ENCODE data around the gene ANKRD39.
A peak's percentile ranks its signal among the peaks of the same experiment; 100 is the strongest.
"Not testable (repeated sequence)": the region's sequence is repeated elsewhere in the genome, so short reads cannot be mapped to it uniquely, and the experiment has no call there.

Gene ANKRD39

GRCh38 chr2:96870626-96871255 lies 12.9 kb upstream of the ANKRD39 start:
- peak; percentile 86 for DNase-seq (ENCODE audit: low spot score)

GRCh38 chr2:96869822-96870625 lies 12.2 kb upstream of the ANKRD39 start, which contains the start of gene SEMA4C:
SEMA4C (minus strand) TSS chr2:96870080; CDS start chr2:96867886, 2,194 bp downstream.
- DNase-seq (ENCODE audit: low spot score) = peak; percentile 52

GRCh38 chr2:96869281-96869821 lies 11.5 kb upstream of the ANKRD39 start:
- peak; percentile 49 for DNase-seq (ENCODE audit: low spot score)

GRCh38 chr2:96868555-96869280 lies 10.9 kb upstream of the ANKRD39 start:
- DNase-seq (ENCODE audit: low spot score) = peak; percentile 85

- no peak for DNase-seq (ENCODE audit: low spot score)
These were observed 10.1 kb upstream of the ANKRD39 start for GRCh38 chr2:96867756-96868554.

- DNase-seq (ENCODE audit: low spot score) = no peak
These were observed 9.4 kb upstream of the ANKRD39 start for GRCh38 chr2:96866986-96867755.

- DNase-seq (ENCODE audit: low spot score) = no peak
These were observed 8.8 kb upstream of the ANKRD39 start for GRCh38 chr2:96866586-96866985.

- DNase-seq (ENCODE audit: low spot score) = no peak
These were observed 8.3 kb upstream of the ANKRD39 start for GRCh38 chr2:96866149-96866548.

- no peak for DNase-seq (ENCODE audit: low spot score)
These were observed 7.8 kb upstream of the ANKRD39 start for GRCh38 chr2:96865654-96866053.

- no peak for DNase-seq (ENCODE audit: low spot score)
These were observed 6.7 kb upstream of the ANKRD39 start for GRCh38 chr2:96864343-96865091.

GRCh38 chr2:96863575-96864342 lies 5.9 kb upstream of the ANKRD39 start:
- no peak for DNase-seq (ENCODE audit: low spot score)

GRCh38 chr2:96863056-96863455 lies 5.2 kb upstream of the ANKRD39 start:
- not testable (repeated sequence) for DNase-seq (ENCODE audit: low spot score)

GRCh38 chr2:96861074-96861473 lies 3.3 kb upstream of the ANKRD39 start:
- DNase-seq (ENCODE audit: low spot score) = no peak

- no peak for DNase-seq (ENCODE audit: low spot score)
These were observed 2.5 kb upstream of the ANKRD39 start for GRCh38 chr2:96860065-96861029.

- no peak for DNase-seq (ENCODE audit: low spot score)
These were observed 1.9 kb upstream of the ANKRD39 start for GRCh38 chr2:96859681-96860064.

- DNase-seq (ENCODE audit: low spot score) = no peak
These were observed 1.4 kb upstream of the ANKRD39 start for GRCh38 chr2:96859099-96859649.

GRCh38 chr2:96856776-96857666 lies 795 bp downstream of the ANKRD39 start:
- peak; percentile 52 for DNase-seq (ENCODE audit: low spot score)

All from SW480 (cell line).